ENCODE results near the gene PRKN.

The PRKN gene

DNA sequence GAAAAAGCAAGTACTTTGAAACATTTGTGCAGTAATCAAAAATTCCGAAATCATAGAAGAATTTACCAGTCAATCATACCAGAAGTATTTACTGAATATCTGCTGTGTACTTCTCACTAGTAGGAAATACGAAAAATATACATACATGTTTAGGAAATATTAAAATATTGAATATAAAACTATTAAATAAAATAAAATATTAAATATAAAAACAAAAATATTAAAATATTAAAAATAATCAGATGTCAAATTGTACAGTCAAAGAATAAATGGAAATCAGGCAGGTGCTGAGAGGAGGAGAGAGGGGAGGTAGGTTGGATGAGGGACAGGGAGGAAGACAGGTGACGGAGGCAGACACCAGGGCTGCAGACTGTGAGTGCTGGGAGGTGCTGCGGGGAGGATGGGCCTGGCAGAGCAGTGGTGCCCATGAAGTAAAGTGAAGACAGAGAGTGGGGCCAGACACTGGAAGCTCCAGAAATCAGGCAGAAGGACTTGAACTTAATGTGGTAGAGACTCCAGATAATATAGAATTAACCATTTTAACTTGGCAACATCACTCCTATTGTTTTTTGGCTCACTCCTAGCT is 55.9 kb downstream of the PRKN start:
- no peak for DNase-seq

DNA sequence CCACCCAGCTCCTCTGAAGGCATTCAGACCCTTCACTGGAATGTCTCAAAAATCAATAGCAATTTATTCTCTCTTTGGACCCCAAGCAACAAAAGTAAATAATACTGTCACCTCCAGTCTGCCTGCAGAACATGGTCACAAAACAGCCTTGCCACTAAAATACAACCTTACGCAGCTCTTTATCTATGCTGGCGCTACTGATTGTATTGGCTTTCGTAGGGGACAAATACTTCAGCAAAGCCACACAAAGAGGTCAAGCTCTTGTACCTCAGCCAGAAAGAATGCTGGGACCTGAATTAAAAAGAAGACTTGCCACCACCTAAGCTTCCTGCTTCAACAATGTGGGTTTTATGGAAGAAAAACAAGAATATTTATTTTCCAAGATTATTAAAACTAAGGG is 57.2 kb downstream of the PRKN start:
- DNase-seq, result no peak

DNA sequence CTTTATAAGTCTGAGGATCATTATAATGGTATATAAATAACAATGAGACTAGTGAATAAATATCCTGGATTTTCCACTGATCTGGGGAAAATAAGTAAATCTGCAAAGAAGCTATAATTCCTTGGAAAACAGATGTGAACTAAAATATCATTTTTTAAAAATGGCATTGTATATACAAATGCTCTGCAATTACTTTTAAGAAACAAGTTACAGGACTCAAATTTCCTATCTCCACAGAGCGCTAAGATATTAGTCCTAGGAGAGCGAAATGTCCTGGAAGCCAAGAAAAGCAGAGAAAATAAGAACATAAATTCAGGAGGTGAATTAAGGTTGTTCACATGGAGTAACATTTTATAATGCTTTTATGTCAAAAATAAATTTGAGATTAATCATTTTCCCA is 61.3 kb downstream of the PRKN start:
- DNase-seq, result no peak

- DNase-seq, result no peak
Observed at GRCh38 chr6:162653808-162654207, 73.8 kb downstream of the PRKN start.

DNA sequence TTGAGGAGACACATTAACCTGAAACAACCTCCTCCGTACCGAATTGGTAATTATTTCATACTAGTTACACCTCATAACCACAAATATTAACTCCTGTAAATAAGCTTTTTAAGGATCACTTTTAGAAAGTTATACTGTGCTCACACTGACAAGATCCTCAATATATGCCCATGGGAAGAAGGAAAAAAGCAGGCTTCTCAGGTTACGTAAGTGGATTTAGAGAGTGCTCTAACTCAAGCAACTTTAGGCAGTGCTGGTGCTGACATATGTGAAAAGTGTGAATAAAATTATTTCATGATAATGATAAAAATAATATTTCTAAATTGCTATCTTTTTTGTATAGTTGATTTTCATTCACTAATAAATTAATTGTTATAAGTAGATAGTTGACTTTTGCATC is 76.1 kb downstream of the PRKN start:
- DNase-seq, result no peak

- DNase-seq, result no peak
Observed at GRCh38 chr6:162649271-162649670, 78.3 kb downstream of the PRKN start.

GRCh38 chr6:162644153-162644552 is 83.4 kb downstream of the PRKN start:
- DNase-seq, result no peak

DNA sequence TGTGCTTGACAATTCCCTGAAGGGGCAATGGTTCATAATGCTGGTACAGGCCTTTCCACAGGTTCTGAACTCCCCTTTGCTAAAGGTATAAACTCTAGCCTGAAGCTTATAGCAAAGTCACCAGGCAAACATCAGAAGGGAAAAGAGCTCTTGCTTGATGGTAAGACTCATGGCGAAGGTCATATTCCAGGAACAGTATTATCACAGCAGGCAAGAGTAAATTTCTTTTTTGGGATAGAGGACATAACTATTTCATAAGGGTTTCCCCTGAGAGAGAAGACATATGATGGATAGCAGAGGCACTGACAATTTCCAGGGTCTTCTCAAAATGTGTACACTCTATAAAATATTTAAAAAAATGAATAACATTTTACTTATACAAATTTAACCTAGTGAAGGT is 86.8 kb downstream of the PRKN start:
- DNase-seq, result no peak

GRCh38 chr6:162639951-162640350 is 87.6 kb downstream of the PRKN start:
- no peak for DNase-seq

DNA sequence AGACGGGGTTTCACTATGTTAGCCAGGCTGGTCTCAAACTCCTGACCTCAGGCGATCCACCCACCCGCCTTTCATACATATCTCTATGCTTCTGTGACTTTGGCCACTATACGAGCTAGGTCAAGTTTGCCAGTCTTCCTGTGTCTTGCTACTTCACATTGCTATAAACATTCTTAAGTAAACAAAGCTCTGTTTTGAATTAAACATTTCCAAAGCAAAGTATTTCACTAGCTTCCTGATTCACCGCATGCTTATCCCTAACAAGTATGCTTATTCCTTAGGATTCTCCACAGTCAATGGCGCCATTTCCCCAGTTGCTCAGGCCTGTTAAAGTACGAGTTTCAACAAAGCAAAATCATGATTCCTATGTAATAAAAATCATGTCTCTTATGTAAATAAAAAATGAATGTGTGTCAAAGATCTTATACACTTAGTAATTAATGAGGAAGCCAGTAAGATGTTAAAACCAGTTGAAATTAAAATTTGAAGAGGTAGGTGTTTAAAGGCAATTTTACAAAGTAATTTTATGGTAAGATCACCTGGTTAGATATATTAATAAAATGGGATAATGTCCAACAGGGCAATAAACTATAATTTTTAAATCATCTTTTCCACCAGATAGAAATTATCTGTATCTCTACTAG is 88.5 kb downstream of the PRKN start:
- DNase-seq, result no peak

DNA sequence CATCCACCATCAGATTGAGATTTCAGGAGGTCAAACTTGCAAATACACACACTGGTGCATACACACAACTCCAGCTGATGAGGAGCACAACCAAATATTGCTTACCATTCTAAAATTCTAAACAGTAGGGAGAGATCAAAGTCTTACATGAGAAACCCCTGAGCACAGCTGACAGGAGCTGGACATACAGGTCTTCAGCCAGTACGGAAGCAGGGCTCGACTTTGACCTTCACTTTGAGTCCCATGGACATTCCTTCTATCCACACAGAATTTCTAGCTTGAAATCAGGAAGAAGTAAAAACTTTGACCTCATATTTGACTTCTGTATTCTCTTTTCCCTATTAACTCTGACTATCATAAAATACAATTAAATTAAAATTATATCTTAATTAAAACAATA is 90.2 kb downstream of the PRKN start:
- DNase-seq, result no peak

- no peak for DNase-seq
Observed at GRCh38 chr6:162636167-162636566, 91.4 kb downstream of the PRKN start.

DNA sequence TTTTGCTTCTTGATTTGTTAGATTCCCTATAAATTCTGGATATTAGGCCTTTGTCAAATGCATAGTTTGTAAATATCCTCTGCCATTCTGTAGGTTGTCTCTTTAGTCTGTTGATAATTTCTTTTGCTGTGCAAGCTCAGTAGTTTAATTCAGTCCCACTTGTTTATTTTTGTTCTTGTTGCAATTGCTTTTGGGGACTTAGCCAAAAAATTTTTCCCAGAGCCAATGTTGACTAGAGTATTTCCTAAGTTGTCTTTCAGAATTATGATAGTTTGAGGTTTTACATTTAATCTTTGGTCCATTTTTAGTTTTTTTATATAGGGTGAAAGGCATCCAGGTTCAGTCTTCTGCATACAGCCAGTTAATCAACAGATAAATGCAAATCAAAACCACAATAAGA is 96.0 kb downstream of the PRKN start:
- DNase-seq, result no peak

DNA sequence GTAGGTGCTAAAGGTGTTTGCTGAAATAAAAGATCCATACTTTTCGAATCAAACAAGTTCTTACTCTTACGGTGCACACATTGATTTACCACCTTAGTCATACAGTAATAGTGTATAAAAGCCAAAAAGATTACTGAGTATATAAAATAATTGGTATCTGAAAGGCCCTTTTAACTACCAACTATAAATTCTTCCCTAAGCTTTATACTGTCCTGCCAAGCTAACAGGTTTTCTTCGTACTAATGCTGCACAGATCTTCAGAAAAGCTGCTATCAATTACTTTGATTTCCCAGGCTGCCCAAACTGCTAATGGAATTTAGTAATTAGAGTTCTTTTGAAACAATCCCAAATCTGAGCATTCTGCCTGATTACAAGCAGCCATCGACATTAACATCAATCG is 97.5 kb downstream of the PRKN start:
- no peak for DNase-seq

GRCh38 chr6:162627825-162628224 is 99.7 kb downstream of the PRKN start:
- no peak for DNase-seq

DNA sequence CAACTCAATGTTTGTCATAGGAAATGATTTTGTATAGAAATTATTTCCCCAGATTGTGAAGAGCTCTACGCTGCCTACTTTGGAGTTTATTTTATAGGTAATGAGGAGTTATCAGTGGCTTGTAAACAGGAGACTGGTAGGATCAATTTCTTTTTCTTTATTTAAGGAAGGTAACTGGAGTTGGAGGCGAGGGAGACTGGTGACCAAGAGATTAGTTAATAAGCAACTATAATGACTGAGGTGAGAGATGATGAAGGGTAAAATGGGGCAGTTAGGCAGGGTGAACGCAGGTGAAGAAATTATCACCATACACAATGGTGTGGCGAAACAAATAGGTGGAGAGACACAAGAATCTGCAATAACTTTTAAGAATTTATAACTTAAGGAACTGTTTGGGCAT is 100.2 kb downstream of the PRKN start:
- DNase-seq, result no peak

GRCh38 chr6:162626869-162627268 is 100.7 kb downstream of the PRKN start:
- DNase-seq, result no peak

DNA sequence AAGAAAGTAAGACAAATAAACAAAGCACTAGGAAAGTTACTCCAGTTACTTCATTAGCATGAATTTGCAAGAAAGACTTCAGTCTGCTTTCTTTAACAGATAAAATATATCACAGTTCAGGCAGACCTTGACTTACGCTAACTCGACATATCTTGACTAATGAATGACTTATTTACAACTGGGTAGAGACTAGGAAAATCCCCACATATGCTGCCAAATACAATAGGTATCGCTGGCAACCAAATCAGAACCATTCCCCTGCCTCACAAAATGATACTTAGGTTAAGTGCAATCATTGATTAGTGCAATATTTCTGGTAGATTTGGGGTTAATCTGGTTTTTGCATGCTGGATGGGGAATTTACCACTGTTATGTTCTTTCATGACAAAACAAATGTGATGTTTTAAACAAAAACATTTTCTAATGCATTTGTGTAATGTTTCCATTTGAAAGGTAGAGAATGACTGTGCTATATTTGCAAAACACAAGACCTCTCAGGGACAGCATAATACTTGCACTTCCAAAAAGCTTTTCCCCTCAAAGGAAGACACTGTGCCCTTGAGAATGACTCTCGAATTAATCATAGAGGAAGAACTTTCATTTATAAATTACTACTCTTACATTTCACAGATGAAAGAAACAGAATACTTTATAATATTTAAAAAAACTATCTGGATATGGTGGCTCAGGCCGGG is 101.6 kb downstream of the PRKN start:
- DNase-seq, result no peak

- DNase-seq, result no peak
Observed at GRCh38 chr6:162622572-162622971, 105.0 kb downstream of the PRKN start.

GRCh38 chr6:162621246-162621645 is 106.3 kb downstream of the PRKN start:
- no peak for DNase-seq

- DNase-seq, result no peak
Observed at GRCh38 chr6:162620073-162620472, 107.5 kb downstream of the PRKN start.

GRCh38 chr6:162618448-162619002 is 109.0 kb downstream of the PRKN start:
- DNase-seq, result no peak

GRCh38 chr6:162615016-162615705 is 112.4 kb downstream of the PRKN start:
- no peak for DNase-seq

DNA sequence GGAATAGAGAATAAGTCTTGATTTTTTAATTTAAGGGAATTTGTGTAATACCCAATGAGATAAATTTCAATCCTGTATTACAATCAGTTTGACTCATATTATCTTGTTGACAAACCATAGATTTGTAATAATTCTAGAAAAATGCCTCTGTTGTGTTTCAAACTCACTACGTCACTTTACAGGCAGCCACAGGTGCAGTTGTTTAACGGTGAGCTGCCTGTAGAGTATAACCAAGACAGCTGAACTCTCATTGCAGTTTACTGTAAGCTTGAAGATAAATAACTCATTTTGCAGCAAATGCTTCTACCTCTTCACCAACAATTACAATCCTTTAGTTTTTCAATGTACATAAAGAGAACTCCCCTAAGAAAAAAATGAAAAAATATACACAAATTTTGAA is 114.3 kb downstream of the PRKN start:
- no peak for DNase-seq

Data from DMS79 (cell line).